ENCODE data around the gene IFI27L1.

- TF ChIP-seq TAF1 (IDR thresholded peaks at IDR 0.05; ENCODE audit: low read depth, low read length) (no peak), POLR2A (IDR thresholded peaks at IDR 0.05; ENCODE audit: low read depth, low read length) (no peak), SPI1 (IDR thresholded peaks at IDR 0.05; ENCODE audit: low read depth, low read length) (no peak), POLR2AphosphoS5 (IDR thresholded peaks at IDR 0.05; ENCODE audit: low read depth, low read length) (no peak)
Measured at GRCh38 chr14:94081386-94081820, 293 bp downstream of the IFI27L1 start.

Data from GM12891 (cell line).